Neutrophil (primary cell): Measurements from ENCODE around the gene ITGA7.
A peak's percentile ranks its signal among the peaks of the same experiment; 100 is the strongest.
"Not testable (repeated sequence)": the region's sequence is repeated elsewhere in the genome, so short reads cannot be mapped to it uniquely, and the experiment has no call there.

Experiments
- H3K27ac ChIP-seq: fragments of 200-600 bp; sonication (generic); 2 replicates; pipeline ENCODE4 v1.5.1; 2016; ENCODE audit warnings: mild to moderate bottlenecking, moderate library complexity
- H3K27me3 ChIP-seq: fragments of 200-600 bp; sonication (generic); 2 replicates; pipeline ENCODE4 v1.6.0; 2016; ENCODE audit warnings: mild to moderate bottlenecking
- H3K36me3 ChIP-seq: fragments of 200-600 bp; sonication (generic); 2 replicates; pipeline ENCODE4 v1.5.1; 2017
- H3K4me1 ChIP-seq, 2 experiments: fragments of 200-600 bp in 1 of 2; sonication (generic) in 1 of 2; 1 replicate in 1 of 2; 2 replicates in 1 of 2; pipeline versions ENCODE4 v1.5.1 to v1.6.1; 2013 to 2016; ENCODE audit warnings: low read depth in 1 of 2, low read length in 1 of 2, mild to moderate bottlenecking in 1 of 2, moderate library complexity in 1 of 2; ENCODE audit not compliant: control insufficient read depth in 1 of 2, insufficient read depth in 1 of 2
- H3K4me3 ChIP-seq, 2 experiments: fragments of 200-600 bp in 1 of 2; sonication (generic) in 1 of 2; 1 replicate in 1 of 2; 2 replicates in 1 of 2; pipeline ENCODE4 v1.5.1; 2013 to 2016; ENCODE audit warnings: low read depth in 1 of 2, low read length in 1 of 2, mild to moderate bottlenecking in 1 of 2, moderate library complexity in 1 of 2
- H3K9me3 ChIP-seq: fragments of 200-600 bp; sonication (generic); 2 replicates; pipeline ENCODE4 v1.5.1; 2016
- CTCF ChIP-seq: fragments of 200-600 bp; sonication (generic); IDR thresholded peaks from 2 replicates; pipeline ENCODE4 v1.5.1; 2016; ENCODE audit warnings: antibody characterized with exemption

ITGA7 gene

GRCh38 chr12:55650620-55651298, 56.9 kb downstream of the ITGA7 start:
- H3K27ac ChIP-seq, result peak overlapping the region; percentile 86
- H3K4me3 ChIP-seq, H3K9me3 ChIP-seq, H3K36me3 ChIP-seq, H3K27me3 ChIP-seq: not testable (repeated sequence)
- peak; percentile 63 for TF ChIP-seq CTCF
- peaks cover 35% of the 10 kb centered on the region in 2 experiments for H3K4me1 ChIP-seq

GRCh38 chr12:55647027-55647426, 60.7 kb downstream of the ITGA7 start:
- Histone ChIP-seq H3K4me1 (peaks cover 72% of the 10 kb centered on the region in 2 experiments), H3K27ac (peak overlapping the region; percentile 99), H3K9me3 (no peaks in the 10 kb centered on the region)

GRCh38 chr12:55644591-55644990, 63.1 kb downstream of the ITGA7 start:
- Histone ChIP-seq H3K27ac (peak overlapping the region; percentile 99), H3K27me3 (no peaks in the 10 kb centered on the region), H3K36me3 (no peaks in the 10 kb centered on the region), H3K4me3 (peak overlapping the region; percentile 64 to 67), H3K9me3 (no peaks in the 10 kb centered on the region), H3K4me1 (peaks cover 79 to 80% of the 10 kb centered on the region in 2 experiments)
- TF ChIP-seq CTCF, result no peak

More at GRCh38 chr12:55647027-55647426, 60.7 kb downstream of the ITGA7 start:
- Histone ChIP-seq H3K4me3 (peak overlapping the region; percentile 53 to 66), H3K36me3 (no peaks in the 10 kb centered on the region), H3K27me3 (no peaks in the 10 kb centered on the region)
- no peak for TF ChIP-seq CTCF

GRCh38 chr12:55642669-55643068, 65.0 kb downstream of the ITGA7 start:
- Histone ChIP-seq H3K4me3 (peak overlapping the region; percentile 64 to 67), H3K27ac (peak overlapping the region; percentile 99), H3K36me3 (no peaks in the 10 kb centered on the region), H3K4me1 (peaks cover 98 to 99% of the 10 kb centered on the region in 2 experiments), H3K9me3 (no peaks in the 10 kb centered on the region), H3K27me3 (no peaks in the 10 kb centered on the region)
- no peak for TF ChIP-seq CTCF

- Histone ChIP-seq H3K4me3 (peak overlapping the region; percentile 64 to 67), H3K27me3 (no peaks in the 10 kb centered on the region), H3K36me3 (no peaks in the 10 kb centered on the region), H3K27ac (peak overlapping the region; percentile 99), H3K9me3 (no peaks in the 10 kb centered on the region), H3K4me1 (peaks cover 99% of the 10 kb centered on the region in 2 experiments)
- peak; percentile 35 for TF ChIP-seq CTCF
Measured at GRCh38 chr12:55642267-55642666, 65.4 kb downstream of the ITGA7 start.
